Measurements from ENCODE around the gene CD200.

- TF ChIP-seq ILK (tag; IDR thresholded peaks at IDR 0.05; ENCODE audit: borderline replicate concordance, low read depth) = no peak
- TF ChIP-seq CTCF (IDR thresholded peaks at IDR 0.05 in 2 of 3, conservative IDR thresholded peaks at IDR 0.05 in 1 of 3; ENCODE audit: insufficient read depth in 2 of 3, low read depth in 1 of 3, low read length in 3 of 3) = no peak
- no peak for TF ChIP-seq RBBP5 (IDR thresholded peaks at IDR 0.05; ENCODE audit: borderline replicate concordance, insufficient read depth, low read length, poor library complexity, severe bottlenecking)
- no peak for TF ChIP-seq SMARCE1 (IDR thresholded peaks at IDR 0.05)
- TF ChIP-seq ATF7 (IDR thresholded peaks at IDR 0.05) = no peak
- no peak for TF ChIP-seq EZH2 (IDR thresholded peaks at IDR 0.05; ENCODE audit: borderline replicate concordance, low read depth, low read length)
- no peak for TF ChIP-seq TRIM28 (IDR thresholded peaks at IDR 0.05)
Observed at GRCh38 chr3:112346491-112347122, 13.7 kb downstream of the CD200 start.

Data from K562 (cell line).